IMR-90 (cell line): Measurements from ENCODE around the gene ELP2. TPM values are rescaled to one million over a fixed set of nuclear protein-coding genes. Genes with fewer than 3 reads are reported as not detected.

Experiments
- ATAC-seq: fragments of 200-7000 bp; cut with Tn5 transposase; 2 replicates; pipeline ENCODE4 v1.9.1; 2020; ENCODE audit warnings: low read depth, mild to moderate bottlenecking, moderate library complexity
- BruUV-seq: library from RNA; stranded (reverse); fragments of 400-500 nt; replicated peaks from 2 replicates; lab custom pipeline; 2021; lab: Mats Ljungman, UMichigan
- CTCF ChIA-PET: fragments of 300-600 bp; formaldehyde crosslinking; extraction: SDS; loops from one replicate; lab custom pipeline; 2021; ENCODE audit warnings: antibody characterized with exemption; lab: Yijun Ruan, JAX
- POLR2A ChIA-PET: fragments of 300-600 bp; sonication (Branson Sonifier 250); formaldehyde crosslinking; loops from one replicate; lab custom pipeline; 2022; ENCODE audit warnings: antibody characterized with exemption; ENCODE audit not compliant: unreplicated experiment; lab: Charles Lee
- DNase-seq: peaks from one replicate; pipeline ENCODE4 v3.0.0; 2013
- H2AFZ ChIP-seq: replicated peaks from 2 replicates; pipeline ENCODE3; 2013; ENCODE audit warnings: low read length, mild to moderate bottlenecking; ENCODE audit not compliant: poor library complexity
- H2AK5ac ChIP-seq: 2 replicates; pipeline ENCODE4 v1.6.1; 2013; ENCODE audit warnings: low read depth, low read length, inconsistent platforms
- H2AK9ac ChIP-seq: replicated peaks from 2 replicates; pipeline ENCODE3; 2013; ENCODE audit warnings: mild to moderate bottlenecking, low read depth, low read length, moderate library complexity; ENCODE audit not compliant: poor library complexity
- H2BK120ac ChIP-seq: 2 replicates; pipeline ENCODE4 v1.6.1; 2013; ENCODE audit warnings: low read depth, low read length, inconsistent platforms
- H2BK15ac ChIP-seq: 3 replicates; pipeline ENCODE4 v1.6.1; 2013; ENCODE audit warnings: low read depth, low read length, inconsistent platforms
- H2BK20ac ChIP-seq: 2 replicates; pipeline ENCODE4 v1.6.1; 2013; ENCODE audit warnings: low read depth, mild to moderate bottlenecking, inconsistent platforms, low read length, moderate library complexity
- H2BK5ac ChIP-seq: 2 replicates; pipeline ENCODE4 v1.6.1; 2013; ENCODE audit warnings: mild to moderate bottlenecking, low read depth, low read length, inconsistent platforms; ENCODE audit not compliant: poor library complexity, severe bottlenecking
- H3K14ac ChIP-seq: replicated peaks from 2 replicates; pipeline ENCODE4 v1.6.1; 2013; ENCODE audit warnings: low read depth, low read length, inconsistent platforms
- H3K18ac ChIP-seq: 2 replicates; pipeline ENCODE4 v1.6.1; 2013; ENCODE audit warnings: low read depth, low read length, control low read depth
- H3K23ac ChIP-seq: 2 replicates; pipeline ENCODE4 v1.6.1; 2013; ENCODE audit warnings: low read depth, low read length, inconsistent platforms
- H3K27ac ChIP-seq: 2 replicates; pipeline ENCODE4 v1.5.1; 2013; ENCODE audit warnings: mild to moderate bottlenecking, control low read depth, low read length; ENCODE audit not compliant: insufficient read depth
- H3K27me3 ChIP-seq: 2 replicates; pipeline ENCODE4 v1.6.1; 2013; ENCODE audit warnings: low read length; ENCODE audit not compliant: control insufficient read depth, insufficient read depth
- H3K36me3 ChIP-seq: 2 replicates; pipeline ENCODE4 v1.6.1; 2013; ENCODE audit warnings: low read length, mixed read lengths; ENCODE audit not compliant: control insufficient read depth, insufficient read depth
- H3K4ac ChIP-seq: 2 replicates; pipeline ENCODE4 v1.6.1; 2013; ENCODE audit warnings: low read depth, low read length, inconsistent platforms
- H3K4me1 ChIP-seq: 2 replicates; pipeline ENCODE4 v1.6.1; 2013; ENCODE audit warnings: low read length, mixed read lengths; ENCODE audit not compliant: control insufficient read depth, insufficient read depth
- H3K4me2 ChIP-seq: 2 replicates; pipeline ENCODE4 v1.6.1; 2013; ENCODE audit warnings: low read depth, mild to moderate bottlenecking, control low read depth, low read length, moderate library complexity
- H3K4me3 ChIP-seq: 2 replicates; pipeline ENCODE4 v1.5.1; 2013; ENCODE audit warnings: low read depth, mild to moderate bottlenecking, control low read depth, low read length, moderate library complexity; ENCODE audit not compliant: insufficient read depth
- H3K56ac ChIP-seq: 2 replicates; pipeline ENCODE4 v1.6.1; 2013; ENCODE audit warnings: low read length, inconsistent platforms; ENCODE audit not compliant: insufficient read depth; ENCODE audit errors: extremely low read depth
- H3K79me1 ChIP-seq, 2 experiments: 2 replicates each; pipeline ENCODE4 v1.6.1; 2013; ENCODE audit warnings: low read length in 2 of 2, inconsistent platforms in 1 of 2, low read depth in 1 of 2
- H3K9ac ChIP-seq: 2 replicates; pipeline ENCODE4 v1.6.1; 2013; ENCODE audit warnings: low read depth, low read length, control low read depth
- H3K9me1 ChIP-seq: 2 replicates; pipeline ENCODE4 v1.6.1; 2013; ENCODE audit warnings: low read length, inconsistent platforms; ENCODE audit not compliant: insufficient read depth
- H3K9me3 ChIP-seq: 2 replicates; pipeline ENCODE4 v1.6.1; 2013; ENCODE audit warnings: low read length; ENCODE audit not compliant: control insufficient read depth, insufficient read depth
- H4K20me1 ChIP-seq: 2 replicates; pipeline ENCODE4 v1.6.1; 2013; ENCODE audit warnings: low read length, inconsistent platforms; ENCODE audit not compliant: insufficient read depth
- H4K5ac ChIP-seq: 2 replicates; pipeline ENCODE4 v1.6.1; 2013; ENCODE audit warnings: mild to moderate bottlenecking, low read depth, low read length, control low read depth
- H4K8ac ChIP-seq, 2 experiments: 2 replicates each; pipeline ENCODE4 v1.6.1; 2013; ENCODE audit warnings: low read depth in 2 of 2, low read length in 2 of 2, control low read depth in 1 of 2, inconsistent platforms in 1 of 2
- H4K91ac ChIP-seq: 2 replicates; pipeline ENCODE4 v1.6.1; 2013; ENCODE audit warnings: low read depth, low read length, inconsistent platforms; ENCODE audit not compliant: insufficient read depth
- CHD1 ChIP-seq: IDR thresholded peaks from 2 replicates; pipeline ENCODE4 v1.6.1; 2012; ENCODE audit warnings: low read depth, low read length, improper control_type of control experiment
- ELK1 ChIP-seq: fragments of 150-350 bp; IDR thresholded peaks from 2 replicates; pipeline ENCODE4 v1.6.1; 2016; ENCODE audit warnings: low read depth, mild to moderate bottlenecking, low read length, moderate library complexity, borderline replicate concordance
- RCOR1 ChIP-seq: IDR thresholded peaks from 2 replicates; pipeline ENCODE4 v1.6.1; 2012; ENCODE audit warnings: mild to moderate bottlenecking, low read length, improper control_type of control experiment; ENCODE audit not compliant: insufficient replicate concordance
- RFX5 ChIP-seq: IDR thresholded peaks from 2 replicates; pipeline ENCODE4 v1.8.0; 2012; ENCODE audit warnings: low read depth, mild to moderate bottlenecking, low read length, moderate library complexity
- SMC3 ChIP-seq: fragments of 150-350 bp; IDR thresholded peaks from 2 replicates; pipeline ENCODE4 v1.6.1; 2016; ENCODE audit warnings: low read depth, mild to moderate bottlenecking, antibody characterized with exemption, low read length, moderate library complexity
- WGBS, 2 experiments: methylation state at CpG; one replicate each; pipeline versions ENCODE4 v1.1.5 to v1.1.7; 2013; ENCODE audit warnings: missing lambda C conversion rate in 2 of 2; ENCODE audit not compliant: insufficient read length in 1 of 2; ENCODE audit errors: extremely low coverage in 2 of 2; 5-methylcytosine and 5-hydroxymethylcytosine counted together
- dilution Hi-C: fragments of 300-500 bp; cut with HindIII; formaldehyde crosslinking; loops from one replicate; pipeline ENCODE4 v1.14.3; 2018; ENCODE audit warnings: low sequenced_read_pairs; ENCODE audit not compliant: unreplicated experiment
- in situ Hi-C: fragments of 300-500 bp; cut with MboI; formaldehyde crosslinking; loops from 3 replicates; pipeline ENCODE4 v1.14.3; 2019; ENCODE audit warnings: low sequenced_read_pairs, inconsistent platforms, mixed read lengths
- intact Hi-C: fragments of 100-400 bp; cut with micrococcal nuclease; formaldehyde crosslinking; loops from 2 replicates; pipeline ENCODE4 v1.10.0; 2022
- polyA plus RNA-seq, 3 experiments: library from polyadenylated mRNA; depleted of rRNA; stranded (reverse); fragments of >200 nt; gene quantifications; 2 replicates each; pipeline ENCODE4 v1.2.3, GENCODE V29; 2012; ENCODE audit warnings: low replicate concordance in 1 of 3
- total RNA-seq: library from RNA; depleted of rRNA; stranded (reverse); fragments of >200 nt; gene quantifications from 2 replicates; pipeline ENCODE4 v1.2.3, GENCODE V29; 2012

ELP2 gene
- total and polyA plus RNA-seq, 2 of the 4 experiments (the other 2 are of a cell fraction): 48.1 to 161 TPM

- H2BK20ac ChIP-seq: no peak overlapping the region
- H3K36me3 ChIP-seq: no peaks in the 10 kb centered on the region
- H2AFZ ChIP-seq: no peak overlapping the region
- H4K20me1 ChIP-seq: no peaks in the 10 kb centered on the region
- no peak overlapping the region for H3K4ac ChIP-seq
- H3K56ac ChIP-seq: no peak overlapping the region
- H3K18ac ChIP-seq: no peak overlapping the region
- H3K4me2 ChIP-seq: no peak overlapping the region
- no peaks in the 10 kb centered on the region for H3K9me1 ChIP-seq
- 35% methylated on average over 3 of the region's 8 CpGs; no CpG with 5 or more reads in 1 of the 2 experiments for WGBS, 2 experiments
- dilution Hi-C loops (no loop called here), intact Hi-C loops (no loop called here), in situ Hi-C loops (no loop called here)
- H3K4me1 ChIP-seq: no peaks in the 10 kb centered on the region
- H2AK9ac ChIP-seq: no peak overlapping the region
- H3K79me1 ChIP-seq: no peaks in the 10 kb centered on the region
- H2AK5ac ChIP-seq: no peak overlapping the region
- H3K27ac ChIP-seq: no peak overlapping the region
- H2BK5ac ChIP-seq: no peak overlapping the region
- DNase-seq (no peak), ATAC-seq (no peak)
- H4K91ac ChIP-seq: no peak overlapping the region
- no peak overlapping the region for H3K23ac ChIP-seq
- CTCF ChIA-PET: no interaction called here
- POLR2A ChIA-PET: no interaction called here
- H3K14ac ChIP-seq: no peak overlapping the region
- no peak for TF ChIP-seq ELK1
- TF ChIP-seq SMC3: no peak
- no peak for TF ChIP-seq RFX5
- TF ChIP-seq RCOR1: no peak
- no peak for TF ChIP-seq CHD1
- H3K9me3 ChIP-seq: peaks cover 2% of the 10 kb centered on the region
- H2BK15ac ChIP-seq: no peak overlapping the region
- no peaks in the 10 kb centered on the region for H3K27me3 ChIP-seq
- H3K9ac ChIP-seq: no peak overlapping the region
- H2BK120ac ChIP-seq: no peak overlapping the region
- no peak overlapping the region for H4K5ac ChIP-seq
- H3K4me3 ChIP-seq: no peak overlapping the region
- BruUV-seq: no TSS peak
- H4K8ac ChIP-seq: no peak overlapping the region
Measured at GRCh38 chr18:36086186-36086585, 43.5 kb upstream of the ELP2 start.
